Jurkat, Clone E6-1 (cell line): ENCODE results near the gene GCNT1.
"Not testable (repeated sequence)": the region's sequence is repeated elsewhere in the genome, so short reads cannot be mapped to it uniquely, and the experiment has no call there.

Source experiments
- DNase-seq: peaks from one replicate; pipeline ENCODE4 v3.0.0-alpha.2; 2011; ENCODE audit warnings: low read depth, low spot score
- H3K4me3 ChIP-seq: 2 replicates; pipeline ENCODE4 v1.5.1; 2011; ENCODE audit warnings: mild to moderate bottlenecking, low read length, control low read depth, moderate library complexity

GCNT1 gene

DNA sequence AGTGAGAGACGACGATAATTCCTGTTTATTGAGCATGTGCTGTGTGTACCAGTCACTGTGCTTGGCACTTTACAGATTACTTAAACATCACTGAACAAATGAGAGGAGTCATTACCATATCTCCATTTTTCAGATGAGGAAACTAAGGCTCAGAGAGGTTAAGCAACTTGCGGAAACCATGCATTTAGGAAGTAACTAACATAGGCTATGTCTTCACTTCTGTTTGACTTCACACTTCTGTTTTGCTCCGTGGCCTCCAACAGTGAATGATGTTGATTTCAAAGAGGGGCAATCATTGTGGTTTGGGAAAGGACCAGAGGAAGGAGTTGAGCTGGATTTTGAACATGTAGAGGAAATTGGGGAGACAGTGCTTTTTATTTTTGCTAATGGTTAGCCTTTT is 16.7 kb downstream of the GCNT1 start:
- no peak for DNase-seq
- H3K4me3 ChIP-seq: no peak overlapping the region

DNA sequence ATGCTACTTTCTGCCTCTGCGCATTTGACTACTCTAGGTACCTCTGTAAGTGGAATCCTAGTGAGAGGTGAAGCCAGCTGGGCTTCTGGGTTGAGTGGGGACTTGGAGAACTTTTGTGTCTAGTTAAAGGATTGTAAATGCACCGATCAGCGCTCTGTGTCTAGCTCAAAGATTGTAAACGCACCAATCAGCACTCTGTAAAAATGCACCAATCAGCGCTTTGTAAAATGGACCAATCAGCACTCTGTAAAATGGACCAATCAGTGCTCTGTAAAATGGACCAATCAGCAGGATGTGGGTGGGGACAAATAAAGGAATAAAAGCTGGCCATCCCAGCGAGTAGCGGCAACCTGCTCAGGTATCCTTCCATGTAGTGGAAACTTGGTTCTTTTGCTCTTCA is 18.8 kb downstream of the GCNT1 start:
- not testable (repeated sequence) for DNase-seq, H3K4me3 ChIP-seq

DNA sequence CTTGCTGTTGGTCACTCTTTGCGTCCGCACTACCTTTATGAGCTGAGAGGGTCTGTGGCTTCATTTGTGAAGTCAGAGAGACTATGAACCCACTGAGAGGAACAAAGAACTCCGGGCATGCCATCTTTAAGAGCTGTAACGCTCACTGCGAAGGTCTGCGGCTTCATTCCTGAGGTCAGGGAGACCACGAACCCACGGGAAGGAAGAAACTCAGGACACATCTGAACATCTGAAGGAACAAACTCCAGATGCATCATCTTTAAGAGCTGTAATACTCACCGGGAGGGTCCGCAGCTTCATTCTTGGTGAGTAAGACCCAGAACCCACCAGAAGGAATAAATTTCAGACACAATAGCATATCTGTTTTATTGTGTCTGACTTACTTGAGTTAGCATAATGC is 19.2 kb downstream of the GCNT1 start:
- no peak overlapping the region for H3K4me3 ChIP-seq
- no peak for DNase-seq

- DNase-seq, H3K4me3 ChIP-seq: not testable (repeated sequence)
Measured at GRCh38 chr9:76479337-76479736, 20.4 kb downstream of the GCNT1 start.

GRCh38 chr9:76486151-76486550 is 27.2 kb downstream of the GCNT1 start:
- DNase-seq: no peak
- H3K4me3 ChIP-seq: no peak overlapping the region

- DNase-seq: no peak
Measured at GRCh38 chr9:76490249-76490990, 31.4 kb downstream of the GCNT1 start.

DNA sequence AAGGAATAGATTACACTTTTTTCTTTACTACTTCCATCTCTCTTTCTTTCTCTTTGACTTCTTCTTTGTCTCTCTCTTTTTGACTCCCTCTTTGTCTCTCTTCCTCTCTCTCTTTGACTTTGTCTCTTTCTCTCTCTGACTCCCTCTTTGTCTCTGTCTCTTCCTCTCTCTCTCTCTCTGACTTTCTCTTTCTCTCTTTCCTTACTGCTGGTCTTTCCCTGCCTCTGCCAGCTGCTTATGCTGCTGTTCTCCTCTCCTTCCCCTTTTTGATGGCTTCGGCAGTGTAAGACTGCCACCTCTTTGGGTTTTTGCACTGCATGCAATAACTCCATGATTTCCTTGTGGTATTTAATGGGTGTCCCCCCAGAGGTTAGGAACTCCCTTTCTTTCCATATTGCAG is 32.1 kb downstream of the GCNT1 start:
- not testable (repeated sequence) for H3K4me3 ChIP-seq, DNase-seq

More at GRCh38 chr9:76490249-76490990, 31.4 kb downstream of the GCNT1 start:
- H3K4me3 ChIP-seq: no peak overlapping the region

DNA sequence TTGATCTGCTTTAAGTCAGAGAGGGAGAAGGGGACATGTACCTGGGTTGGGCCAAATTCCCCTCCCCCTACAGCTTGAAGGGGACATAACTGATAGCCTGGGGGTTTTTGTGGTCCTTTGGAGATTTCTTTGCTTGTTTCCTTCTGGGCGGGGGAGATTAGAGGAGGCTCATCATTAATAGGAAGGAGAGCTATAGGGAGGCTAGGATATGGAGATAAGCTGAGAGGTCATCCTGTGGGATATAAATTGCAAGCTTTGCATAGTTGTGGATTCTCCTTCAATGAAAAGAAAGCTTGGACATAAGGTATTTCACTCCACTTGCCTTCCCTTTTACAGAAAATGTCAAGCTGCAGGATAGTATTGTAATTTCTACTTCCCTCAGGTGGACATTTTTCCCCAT is 34.5 kb downstream of the GCNT1 start:
- H3K4me3 ChIP-seq: not testable (repeated sequence)

GRCh38 chr9:76500061-76500460 is 41.1 kb downstream of the GCNT1 start:
- no peak for DNase-seq

More for the DNA sequence above, 34.5 kb downstream of the GCNT1 start:
- not testable (repeated sequence) for DNase-seq

GRCh38 chr9:76502746-76503145 is 43.8 kb downstream of the GCNT1 start:
- no peak overlapping the region for H3K4me3 ChIP-seq
- DNase-seq: no peak

More at GRCh38 chr9:76500061-76500460, 41.1 kb downstream of the GCNT1 start:
- H3K4me3 ChIP-seq: no peak overlapping the region

DNA sequence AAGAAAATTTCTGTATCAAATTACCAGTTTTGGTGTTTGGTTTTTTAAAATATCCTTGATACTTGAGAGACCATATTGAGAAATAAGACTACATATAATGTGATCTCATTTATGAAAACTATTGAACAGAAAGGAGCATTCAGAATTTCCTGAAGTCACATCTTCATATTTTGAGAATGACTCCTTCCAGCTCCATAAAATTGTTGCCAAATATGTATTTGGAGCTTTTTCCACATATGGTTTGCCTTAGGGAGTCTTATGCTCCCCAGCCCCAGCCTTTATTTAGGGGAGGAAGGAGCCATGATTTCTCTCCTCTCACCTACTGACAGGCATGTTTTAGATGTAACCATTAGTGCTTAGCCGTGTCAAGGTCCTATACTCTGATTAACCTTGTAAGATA is 51.1 kb downstream of the GCNT1 start:
- H3K4me3 ChIP-seq: no peak overlapping the region
- no peak for DNase-seq

GRCh38 chr9:76510446-76510845 is 51.5 kb downstream of the GCNT1 start:
- no peak overlapping the region for H3K4me3 ChIP-seq
- DNase-seq: no peak

- DNase-seq: no peak
- no peak overlapping the region for H3K4me3 ChIP-seq
Measured at GRCh38 chr9:76512826-76513225, 53.8 kb downstream of the GCNT1 start.

DNA sequence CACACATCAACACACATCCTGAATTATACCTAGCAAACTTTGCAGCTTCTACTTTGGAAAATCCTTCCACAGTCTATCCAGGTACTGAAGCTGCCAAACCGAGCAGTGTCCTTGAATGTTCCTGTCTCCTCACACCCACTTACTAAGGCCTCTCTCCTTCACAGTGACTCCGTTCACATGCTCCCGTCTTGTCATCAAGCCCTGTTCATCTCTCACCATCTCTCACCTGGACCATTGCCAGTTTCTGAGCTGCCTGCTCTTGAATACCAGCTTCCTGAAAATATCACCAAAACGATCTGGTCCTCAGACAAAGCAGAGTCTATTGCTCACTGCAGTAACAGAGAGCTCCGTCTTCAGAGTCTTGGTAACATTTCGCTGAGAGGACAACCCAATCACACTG is 57.4 kb downstream of the GCNT1 start:
- no peak overlapping the region for H3K4me3 ChIP-seq
- no peak for DNase-seq

DNA sequence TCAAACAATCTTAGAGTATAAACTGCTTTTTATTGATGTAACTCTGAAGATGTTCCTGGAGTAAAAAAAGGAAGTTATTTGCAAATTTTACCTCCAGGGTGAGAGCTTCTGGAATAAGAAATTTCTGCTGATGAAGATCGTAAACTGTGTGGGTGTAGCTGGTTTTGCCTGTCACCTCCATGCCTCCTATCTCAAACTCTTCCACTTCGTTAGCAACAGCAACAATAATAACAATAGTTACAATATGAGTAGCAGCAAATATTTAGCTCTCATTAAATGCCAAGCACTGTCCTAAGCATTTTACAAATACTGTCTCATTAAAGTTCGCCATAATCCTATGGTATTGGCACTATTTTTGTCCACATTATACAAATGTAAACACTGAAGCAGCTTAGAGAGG is 57.9 kb downstream of the GCNT1 start:
- no peak for DNase-seq
- H3K4me3 ChIP-seq: no peak overlapping the region

DNA sequence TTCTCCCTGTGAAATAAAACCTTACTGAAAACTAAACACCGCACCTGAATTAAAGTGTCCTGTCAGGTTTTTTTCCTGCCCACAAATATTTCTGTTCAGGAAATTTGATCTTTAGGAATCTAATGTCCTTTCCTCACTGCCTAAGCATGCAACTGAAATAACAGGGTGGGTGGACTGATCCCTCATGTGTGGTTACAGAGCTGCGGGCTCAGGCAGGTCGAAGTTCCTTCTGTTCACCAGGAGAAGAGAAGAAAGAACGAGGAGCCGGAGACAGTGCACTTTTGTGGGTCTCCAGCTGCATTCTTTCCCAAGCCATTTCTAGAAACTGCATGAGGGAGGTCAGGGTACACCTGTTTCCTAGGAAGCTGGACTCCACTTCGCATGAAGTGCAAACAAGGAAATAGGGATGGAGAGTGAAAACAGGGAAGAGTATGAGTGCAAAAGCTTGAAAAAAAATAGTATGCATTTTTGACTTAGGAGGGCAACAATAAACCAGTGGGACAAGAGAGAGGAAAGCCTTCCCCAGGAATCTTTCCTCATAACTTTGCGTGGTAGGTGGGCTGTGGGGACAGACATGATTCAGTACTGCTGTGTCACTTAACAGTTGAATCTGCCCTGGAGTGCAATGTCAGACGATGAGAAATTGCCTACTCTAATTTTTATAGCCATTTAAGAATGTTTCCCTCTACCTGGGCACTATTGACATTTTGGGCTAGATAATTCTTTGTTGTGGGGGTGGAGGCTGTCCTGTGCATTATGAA is 60.3 kb downstream of the GCNT1 start:
- DNase-seq: no peak

GRCh38 chr9:76521244-76521681 is 62.3 kb downstream of the GCNT1 start:
- DNase-seq: no peak
- H3K4me3 ChIP-seq: no peak overlapping the region

More for the DNA sequence above, 60.3 kb downstream of the GCNT1 start:
- no peak overlapping the region for H3K4me3 ChIP-seq

DNA sequence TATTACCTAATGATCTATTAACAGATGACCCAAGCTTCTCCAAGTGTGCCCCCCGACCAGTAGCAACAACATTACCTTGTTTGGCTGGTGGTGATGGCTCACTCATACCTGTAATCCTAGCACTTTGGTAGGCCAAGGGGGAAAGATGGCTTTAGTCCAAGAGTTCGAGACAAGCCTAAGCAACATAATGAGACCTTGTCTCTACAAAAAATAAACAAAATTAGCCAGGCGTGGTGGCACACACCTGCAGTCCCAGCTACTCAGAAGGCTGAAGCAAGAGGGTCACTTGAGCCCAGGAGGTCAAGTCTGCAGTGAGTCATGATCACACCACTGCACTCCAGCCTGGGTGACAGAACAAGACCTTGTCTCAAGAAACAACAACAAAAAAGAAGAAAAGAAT is 62.9 kb downstream of the GCNT1 start:
- H3K4me3 ChIP-seq: no peak overlapping the region
- no peak for DNase-seq

GRCh38 chr9:76523617-76524200 is 64.7 kb downstream of the GCNT1 start:
- H3K4me3 ChIP-seq, DNase-seq: not testable (repeated sequence)

- DNase-seq: no peak
- H3K4me3 ChIP-seq: no peak overlapping the region
Measured at GRCh38 chr9:76525196-76525595, 66.2 kb downstream of the GCNT1 start.
